ENCODE measurements around the gene TAF4. TPM values are rescaled to one million over a fixed set of nuclear protein-coding genes. Genes with fewer than 3 reads are reported as not detected.

Gene TAF4
- total and polyA plus RNA-seq, 8 donors: 14.1 to 21.0 (median 17.1) TPM

GRCh38 chr20:61994546-61994945 lies 71.1 kb downstream of the TAF4 start:
- intact Hi-C loops (cut with DNase I): no loop called here
- no peak for TF ChIP-seq CTCF (IDR thresholded peaks at IDR 0.05)
- Histone ChIP-seq H3K9me3 (peaks cover 0 to 18% of the 10 kb centered on the region in 2 donors), H3K27ac (no peak overlapping the region), H3K36me3 (peaks cover 0 to 97% of the 10 kb centered on the region in 2 donors), H3K4me1 (no peaks in the 10 kb centered on the region), H3K27me3 (no peaks in the 10 kb centered on the region), H3K4me3 (no peak overlapping the region)
- DNase-seq: no peak
- no peak for ATAC-seq

- H3K27me3 ChIP-seq: no peaks in the 10 kb centered on the region
- H3K9me3 ChIP-seq: peaks cover 0 to 18% of the 10 kb centered on the region in 2 donors
- peaks cover 0 to 94% of the 10 kb centered on the region in 2 donors for H3K36me3 ChIP-seq
- intact Hi-C loops (cut with DNase I): no loop called here
- ATAC-seq: no peak
- no peak overlapping the region for H3K4me3 ChIP-seq
- no peak overlapping the region for H3K27ac ChIP-seq
- no peak for DNase-seq
- no peaks in the 10 kb centered on the region for H3K4me1 ChIP-seq
- TF ChIP-seq CTCF (IDR thresholded peaks at IDR 0.05): no peak
These were observed 72.6 kb downstream of the TAF4 start for GRCh38 chr20:61993058-61993457.

GRCh38 chr20:61991476-61991875 lies 74.2 kb downstream of the TAF4 start:
- no peak for DNase-seq
- peaks cover 0 to 18% of the 10 kb centered on the region in 2 donors for H3K9me3 ChIP-seq
- H3K4me3 ChIP-seq: no peak overlapping the region
- no peak for ATAC-seq
- H3K4me1 ChIP-seq: no peaks in the 10 kb centered on the region
- no peaks in the 10 kb centered on the region for H3K27me3 ChIP-seq
- H3K27ac ChIP-seq: no peak overlapping the region
- H3K36me3 ChIP-seq: peaks cover 0 to 94% of the 10 kb centered on the region in 2 donors
- no peak for TF ChIP-seq CTCF (IDR thresholded peaks at IDR 0.05)
- intact Hi-C loops (cut with DNase I): no loop called here

- H3K36me3 ChIP-seq: peaks cover 0 to 87% of the 10 kb centered on the region in 2 donors
- H3K27me3 ChIP-seq: no peaks in the 10 kb centered on the region
- DNase-seq (peak in 1 of 4 donors; percentile 57), ATAC-seq (no peak)
- no peak overlapping the region for H3K4me3 ChIP-seq
- TF ChIP-seq CTCF (IDR thresholded peaks at IDR 0.05): no peak
- intact Hi-C loops (cut with DNase I): no loop called here
- no peak overlapping the region for H3K27ac ChIP-seq
- peaks cover 0 to 18% of the 10 kb centered on the region in 2 donors for H3K9me3 ChIP-seq
- H3K4me1 ChIP-seq: no peaks in the 10 kb centered on the region
These were observed 75.2 kb downstream of the TAF4 start for GRCh38 chr20:61990484-61990883.

GRCh38 chr20:61989741-61990140 lies 75.9 kb downstream of the TAF4 start:
- Histone ChIP-seq H3K36me3 (peaks cover 0 to 84% of the 10 kb centered on the region in 2 donors), H3K9me3 (peaks cover 0 to 18% of the 10 kb centered on the region in 2 donors), H3K27me3 (no peaks in the 10 kb centered on the region), H3K4me1 (no peaks in the 10 kb centered on the region), H3K27ac (no peak overlapping the region), H3K4me3 (no peak overlapping the region)
- TF ChIP-seq CTCF (IDR thresholded peaks at IDR 0.05): no peak
- DNase-seq: peak in 1 of 4 donors; percentile 34
- ATAC-seq: no peak
- intact Hi-C loops (cut with DNase I): no loop called here
